Measurements from ENCODE around the gene CRYBG1.

CRYBG1 gene

GRCh38 chr6:106462923-106463557 lies 102.5 kb downstream of the CRYBG1 start:
- FAIRE-seq = no peak

GRCh38 chr6:106466211-106466610 lies 105.7 kb downstream of the CRYBG1 start:
- DNase-seq (ENCODE audit: insufficient read length, low spot score) (no peak), FAIRE-seq (no peak)
- TF ChIP-seq POLR2AphosphoS5 (IDR thresholded peaks at IDR 0.05; ENCODE audit: low read depth, low read length) (no peak), POLR2A (IDR thresholded peaks at IDR 0.05; ENCODE audit: low read depth, low read length) (no peak), TAF1 (IDR thresholded peaks at IDR 0.05; ENCODE audit: low read depth, low read length) (no peak), PAX5 (IDR thresholded peaks at IDR 0.05; ENCODE audit: insufficient read depth, low read length, severe bottlenecking) (no peak), SPI1 (IDR thresholded peaks at IDR 0.05; ENCODE audit: low read depth, low read length) (no peak), POU2F2 (IDR thresholded peaks at IDR 0.05; ENCODE audit: low read depth, low read length) (no peak)

More at GRCh38 chr6:106462923-106463557, 102.5 kb downstream of the CRYBG1 start:
- DNase-seq (ENCODE audit: insufficient read length, low spot score) = no peak
- TF ChIP-seq POLR2A (IDR thresholded peaks at IDR 0.05; ENCODE audit: low read depth, low read length) (no peak), POLR2AphosphoS5 (IDR thresholded peaks at IDR 0.05; ENCODE audit: low read depth, low read length) (no peak), POU2F2 (IDR thresholded peaks at IDR 0.05; ENCODE audit: low read depth, low read length) (no peak), SPI1 (IDR thresholded peaks at IDR 0.05; ENCODE audit: low read depth, low read length) (no peak), TAF1 (IDR thresholded peaks at IDR 0.05; ENCODE audit: low read depth, low read length) (no peak), PAX5 (IDR thresholded peaks at IDR 0.05; ENCODE audit: insufficient read depth, low read length, severe bottlenecking) (no peak)

DNA sequence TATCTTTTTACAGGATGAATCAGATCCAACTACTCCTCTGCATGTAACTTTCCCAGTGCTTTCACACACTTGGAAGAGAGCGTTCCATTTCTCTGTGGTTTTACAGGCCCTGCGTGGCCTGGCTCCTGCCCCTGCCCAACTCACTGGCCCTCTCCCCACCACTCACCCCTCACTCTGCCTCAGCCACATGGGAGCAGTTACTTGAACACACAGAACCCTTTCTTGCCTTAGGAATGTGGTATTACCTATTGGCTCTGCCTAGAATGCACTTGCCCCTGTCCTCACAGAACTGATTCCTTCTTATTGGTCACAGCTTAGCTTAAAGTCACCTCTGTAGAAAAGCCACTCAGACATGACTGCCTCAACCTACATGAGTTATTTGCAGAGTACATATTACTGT lies 108.4 kb downstream of the CRYBG1 start:
- FAIRE-seq = no peak
- DNase-seq (ENCODE audit: insufficient read length, low spot score) = no peak
- no peak for TF ChIP-seq PAX5 (IDR thresholded peaks at IDR 0.05; ENCODE audit: insufficient read depth, low read length, severe bottlenecking)
- TF ChIP-seq POU2F2 (IDR thresholded peaks at IDR 0.05; ENCODE audit: low read depth, low read length) = no peak

DNA sequence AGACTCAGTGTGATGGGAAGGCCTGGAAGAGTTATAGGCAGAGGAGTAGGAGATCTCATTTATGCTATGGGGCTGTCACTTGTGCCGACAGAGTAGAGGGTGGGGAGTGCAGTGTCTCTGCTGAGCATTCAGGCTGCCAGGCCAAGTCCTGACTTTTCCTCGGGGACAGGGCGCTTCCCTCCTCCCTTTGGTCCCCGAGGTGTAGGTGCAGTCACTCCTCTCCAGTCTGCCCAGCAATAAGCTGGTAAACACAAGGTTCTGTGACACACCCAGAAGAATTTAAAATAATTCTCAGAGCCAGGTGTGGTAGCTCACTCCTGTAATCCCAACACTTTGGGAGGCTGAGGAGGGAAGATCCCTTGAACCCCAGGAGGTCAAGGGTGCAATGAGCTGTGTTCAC lies 109.4 kb downstream of the CRYBG1 start:
- no peak for TF ChIP-seq POLR2AphosphoS5 (IDR thresholded peaks at IDR 0.05; ENCODE audit: low read depth, low read length)
- TF ChIP-seq TAF1 (IDR thresholded peaks at IDR 0.05; ENCODE audit: low read depth, low read length) = no peak
- TF ChIP-seq POLR2A (IDR thresholded peaks at IDR 0.05; ENCODE audit: low read depth, low read length) = no peak
- TF ChIP-seq SPI1 (IDR thresholded peaks at IDR 0.05; ENCODE audit: low read depth, low read length) = no peak
- no peak for TF ChIP-seq PAX5 (IDR thresholded peaks at IDR 0.05; ENCODE audit: insufficient read depth, low read length, severe bottlenecking)
- no peak for TF ChIP-seq POU2F2 (IDR thresholded peaks at IDR 0.05; ENCODE audit: low read depth, low read length)
- FAIRE-seq = no peak
- DNase-seq (ENCODE audit: insufficient read length, low spot score) = no peak

DNA sequence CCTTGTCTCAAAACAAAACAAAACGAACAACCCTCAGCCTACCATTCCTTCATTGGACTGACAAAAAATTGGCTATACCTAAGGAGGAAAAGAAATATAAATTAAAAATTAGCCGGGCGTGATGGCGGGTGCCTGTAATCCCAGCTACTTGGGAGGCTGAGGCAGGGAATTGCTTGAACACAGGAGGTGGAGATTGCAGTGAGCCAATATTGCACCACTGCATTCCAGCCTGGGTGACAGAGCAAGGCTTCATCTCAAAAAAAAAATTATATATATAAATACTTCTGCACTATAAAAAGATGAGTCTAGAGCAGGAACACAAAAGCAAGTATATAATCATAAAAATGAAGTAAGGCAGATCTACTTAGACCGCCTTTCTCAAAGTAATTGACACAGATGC lies 109.8 kb downstream of the CRYBG1 start:
- no peak for TF ChIP-seq POLR2AphosphoS5 (IDR thresholded peaks at IDR 0.05; ENCODE audit: low read depth, low read length)
- no peak for TF ChIP-seq POU2F2 (IDR thresholded peaks at IDR 0.05; ENCODE audit: low read depth, low read length)
- TF ChIP-seq POLR2A (IDR thresholded peaks at IDR 0.05; ENCODE audit: low read depth, low read length) = no peak
- no peak for TF ChIP-seq PAX5 (IDR thresholded peaks at IDR 0.05; ENCODE audit: insufficient read depth, low read length, severe bottlenecking)
- TF ChIP-seq TAF1 (IDR thresholded peaks at IDR 0.05; ENCODE audit: low read depth, low read length) = no peak
- no peak for TF ChIP-seq SPI1 (IDR thresholded peaks at IDR 0.05; ENCODE audit: low read depth, low read length)
- DNase-seq (ENCODE audit: insufficient read length, low spot score) = no peak
- FAIRE-seq = no peak

DNA sequence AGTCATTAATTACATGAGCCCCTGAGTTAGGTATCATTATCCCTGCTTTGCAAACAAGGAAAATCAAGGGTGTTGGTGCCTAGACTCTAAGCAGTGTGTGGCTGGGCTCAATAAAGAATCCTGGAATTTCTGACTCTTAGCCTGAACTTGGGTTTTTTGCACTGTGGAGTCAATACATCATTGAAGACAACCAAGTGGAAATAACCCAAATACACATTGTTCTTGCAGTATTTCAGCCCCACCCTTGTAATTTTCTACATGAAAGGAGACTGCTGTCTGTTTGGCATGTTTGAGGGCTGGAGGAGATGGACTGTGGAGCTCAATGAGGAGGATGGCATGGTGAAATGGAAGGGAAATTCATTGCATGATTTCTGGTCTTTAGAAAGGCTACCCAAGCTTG lies 110.3 kb downstream of the CRYBG1 start:
- TF ChIP-seq PAX5 (IDR thresholded peaks at IDR 0.05; ENCODE audit: insufficient read depth, low read length, severe bottlenecking) (no peak), SPI1 (IDR thresholded peaks at IDR 0.05; ENCODE audit: low read depth, low read length) (no peak), POLR2A (IDR thresholded peaks at IDR 0.05; ENCODE audit: low read depth, low read length) (no peak), POU2F2 (IDR thresholded peaks at IDR 0.05; ENCODE audit: low read depth, low read length) (no peak), POLR2AphosphoS5 (IDR thresholded peaks at IDR 0.05; ENCODE audit: low read depth, low read length) (no peak), TAF1 (IDR thresholded peaks at IDR 0.05; ENCODE audit: low read depth, low read length) (no peak)
- FAIRE-seq = no peak

DNA sequence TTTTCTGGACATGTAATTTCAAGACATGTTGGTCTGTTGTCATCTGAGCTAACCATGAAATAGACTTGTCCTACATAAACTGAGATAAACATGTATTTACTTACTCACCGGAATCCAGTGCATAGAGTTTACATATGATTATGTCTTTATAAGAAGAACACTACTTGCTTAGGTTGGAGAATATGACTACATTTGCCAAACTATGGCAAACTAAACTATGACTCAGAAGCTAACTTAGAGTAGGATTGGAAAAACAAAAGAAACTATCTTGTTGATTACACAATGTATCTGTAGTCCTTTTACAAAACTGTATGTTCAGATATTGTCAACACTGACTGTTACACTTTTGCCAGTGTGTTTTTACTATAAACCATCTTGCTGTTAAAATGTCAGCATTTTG lies 113.3 kb downstream of the CRYBG1 start:
- TF ChIP-seq POLR2AphosphoS5 (IDR thresholded peaks at IDR 0.05; ENCODE audit: low read depth, low read length) = no peak
- no peak for TF ChIP-seq POU2F2 (IDR thresholded peaks at IDR 0.05; ENCODE audit: low read depth, low read length)
- no peak for TF ChIP-seq POLR2A (IDR thresholded peaks at IDR 0.05; ENCODE audit: low read depth, low read length)
- TF ChIP-seq SPI1 (IDR thresholded peaks at IDR 0.05; ENCODE audit: low read depth, low read length) = no peak
- TF ChIP-seq PAX5 (IDR thresholded peaks at IDR 0.05; ENCODE audit: insufficient read depth, low read length, severe bottlenecking) = no peak
- no peak for TF ChIP-seq TAF1 (IDR thresholded peaks at IDR 0.05; ENCODE audit: low read depth, low read length)
- DNase-seq (ENCODE audit: insufficient read length, low spot score) (no peak), FAIRE-seq (no peak)

More for the DNA sequence above, 110.3 kb downstream of the CRYBG1 start:
- DNase-seq (ENCODE audit: insufficient read length, low spot score) = no peak

DNA sequence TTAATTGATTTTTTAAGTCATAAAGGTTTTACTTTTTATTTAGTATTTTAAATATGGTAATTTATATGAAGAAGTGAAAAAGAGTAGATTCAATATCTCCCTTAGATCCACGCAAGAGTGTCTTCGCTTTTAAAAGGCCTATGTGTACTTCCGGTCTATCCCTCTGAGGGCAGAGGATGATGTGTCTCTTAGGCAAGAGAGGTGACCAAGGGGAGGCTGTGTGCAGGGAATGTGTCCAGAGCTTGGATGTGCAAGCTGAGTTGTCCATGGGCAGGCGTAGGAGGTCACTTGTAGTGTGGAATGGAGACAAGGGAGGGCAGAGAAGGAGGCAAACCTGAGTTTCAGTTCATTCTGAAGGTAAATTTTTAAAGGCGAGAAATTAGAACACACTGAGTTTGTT lies 113.9 kb downstream of the CRYBG1 start:
- TF ChIP-seq POLR2A (IDR thresholded peaks at IDR 0.05; ENCODE audit: low read depth, low read length) (no peak), SPI1 (IDR thresholded peaks at IDR 0.05; ENCODE audit: low read depth, low read length) (no peak), POLR2AphosphoS5 (IDR thresholded peaks at IDR 0.05; ENCODE audit: low read depth, low read length) (no peak), PAX5 (IDR thresholded peaks at IDR 0.05; ENCODE audit: insufficient read depth, low read length, severe bottlenecking) (no peak), TAF1 (IDR thresholded peaks at IDR 0.05; ENCODE audit: low read depth, low read length) (no peak), POU2F2 (IDR thresholded peaks at IDR 0.05; ENCODE audit: low read depth, low read length) (no peak)
- DNase-seq (ENCODE audit: insufficient read length, low spot score) (no peak), FAIRE-seq (no peak)

DNA sequence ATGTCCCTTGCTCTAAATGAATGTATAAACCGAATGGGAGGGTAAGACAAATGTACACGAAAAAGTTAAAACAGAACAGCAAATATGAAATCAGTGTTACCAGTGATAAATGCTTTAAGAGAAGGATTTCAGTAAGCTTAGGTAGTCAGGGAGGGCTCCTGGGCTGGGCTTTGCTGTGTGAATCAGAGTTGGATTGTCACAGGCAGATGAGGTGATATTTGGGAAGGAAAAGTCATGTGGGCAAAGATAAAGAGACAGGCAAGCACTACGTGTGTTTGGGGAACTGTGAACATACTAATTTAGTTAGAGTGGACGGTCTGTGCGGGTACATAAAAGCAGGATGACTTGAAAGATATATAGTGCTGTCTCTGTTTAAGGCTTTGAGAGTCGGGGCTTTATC lies 114.8 kb downstream of the CRYBG1 start:
- DNase-seq (ENCODE audit: insufficient read length, low spot score) = no peak
- FAIRE-seq = no peak

More for the DNA sequence above, 114.8 kb downstream of the CRYBG1 start:
- no peak for TF ChIP-seq POLR2AphosphoS5 (IDR thresholded peaks at IDR 0.05; ENCODE audit: low read depth, low read length)
- no peak for TF ChIP-seq POU2F2 (IDR thresholded peaks at IDR 0.05; ENCODE audit: low read depth, low read length)
- no peak for TF ChIP-seq TAF1 (IDR thresholded peaks at IDR 0.05; ENCODE audit: low read depth, low read length)
- no peak for TF ChIP-seq POLR2A (IDR thresholded peaks at IDR 0.05; ENCODE audit: low read depth, low read length)
- TF ChIP-seq SPI1 (IDR thresholded peaks at IDR 0.05; ENCODE audit: low read depth, low read length) = no peak
